ENCODE measurements around the gene NFIC.

GRCh38 chr19:3516675-3517207 lies 150.4 kb downstream of the NFIC start:
- TF ChIP-seq CTCF (IDR thresholded peaks at IDR 0.05; ENCODE audit: insufficient read depth, low read depth, low read length) = no peak
- TF ChIP-seq EZH2 (IDR thresholded peaks at IDR 0.05; ENCODE audit: insufficient read depth, low read length) = no peak

Measured in astrocyte (in vitro differentiated cells and primary cell).